LNCaP clone FGC (cell line): ENCODE data around the gene PIP4K2A.

ENCODE experiments used
- DNase-seq: peaks from one replicate; pipeline ENCODE4 v3.0.0-alpha.2; 2011; ENCODE audit warnings: low read depth
- H3K4me3 ChIP-seq: 2 replicates; pipeline ENCODE4 v1.5.1; 2011; ENCODE audit warnings: mild to moderate bottlenecking, low read depth, low read length, control low read depth
- TF ChIP-seq, protein P1 (sequence below): IDR thresholded peaks from 2 replicates; pipeline ENCODE4 v1.5.1; 2012; ENCODE audit warnings: mild to moderate bottlenecking; ENCODE audit not compliant: control insufficient read depth, insufficient read depth; ENCODE audit errors: extremely low read depth

The PIP4K2A gene

DNA sequence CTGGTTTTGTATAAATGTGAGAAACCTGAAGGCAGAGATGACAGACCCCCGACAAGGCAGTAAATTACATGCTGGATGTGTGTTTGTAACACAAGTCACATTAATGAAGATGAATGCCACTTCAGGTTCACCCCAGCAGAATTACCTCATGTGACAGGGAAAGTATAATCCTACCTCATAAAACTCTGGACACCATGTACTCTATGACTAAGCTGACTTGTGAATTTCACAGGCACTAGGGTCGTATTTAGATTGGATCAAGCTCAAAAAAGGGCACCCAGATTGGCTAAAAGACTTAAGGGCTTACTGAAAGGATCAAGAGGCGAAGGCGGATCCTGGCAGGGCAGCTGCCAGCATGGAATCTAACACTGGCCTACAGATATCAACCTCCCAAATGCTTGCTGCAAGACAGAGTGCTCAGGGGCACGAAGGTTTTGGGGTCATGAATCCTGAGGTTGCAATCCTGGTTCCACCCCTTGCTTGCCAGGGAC lies 161.4 kb downstream of the PIP4K2A start:
- H3K4me3 ChIP-seq, result no peak overlapping the region
- TF ChIP-seq, protein P1, sequence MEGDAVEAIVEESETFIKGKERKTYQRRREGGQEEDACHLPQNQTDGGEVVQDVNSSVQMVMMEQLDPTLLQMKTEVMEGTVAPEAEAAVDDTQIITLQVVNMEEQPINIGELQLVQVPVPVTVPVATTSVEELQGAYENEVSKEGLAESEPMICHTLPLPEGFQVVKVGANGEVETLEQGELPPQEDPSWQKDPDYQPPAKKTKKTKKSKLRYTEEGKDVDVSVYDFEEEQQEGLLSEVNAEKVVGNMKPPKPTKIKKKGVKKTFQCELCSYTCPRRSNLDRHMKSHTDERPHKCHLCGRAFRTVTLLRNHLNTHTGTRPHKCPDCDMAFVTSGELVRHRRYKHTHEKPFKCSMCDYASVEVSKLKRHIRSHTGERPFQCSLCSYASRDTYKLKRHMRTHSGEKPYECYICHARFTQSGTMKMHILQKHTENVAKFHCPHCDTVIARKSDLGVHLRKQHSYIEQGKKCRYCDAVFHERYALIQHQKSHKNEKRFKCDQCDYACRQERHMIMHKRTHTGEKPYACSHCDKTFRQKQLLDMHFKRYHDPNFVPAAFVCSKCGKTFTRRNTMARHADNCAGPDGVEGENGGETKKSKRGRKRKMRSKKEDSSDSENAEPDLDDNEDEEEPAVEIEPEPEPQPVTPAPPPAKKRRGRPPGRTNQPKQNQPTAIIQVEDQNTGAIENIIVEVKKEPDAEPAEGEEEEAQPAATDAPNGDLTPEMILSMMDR, result no peak
- peak; percentile 84 for DNase-seq

DNA sequence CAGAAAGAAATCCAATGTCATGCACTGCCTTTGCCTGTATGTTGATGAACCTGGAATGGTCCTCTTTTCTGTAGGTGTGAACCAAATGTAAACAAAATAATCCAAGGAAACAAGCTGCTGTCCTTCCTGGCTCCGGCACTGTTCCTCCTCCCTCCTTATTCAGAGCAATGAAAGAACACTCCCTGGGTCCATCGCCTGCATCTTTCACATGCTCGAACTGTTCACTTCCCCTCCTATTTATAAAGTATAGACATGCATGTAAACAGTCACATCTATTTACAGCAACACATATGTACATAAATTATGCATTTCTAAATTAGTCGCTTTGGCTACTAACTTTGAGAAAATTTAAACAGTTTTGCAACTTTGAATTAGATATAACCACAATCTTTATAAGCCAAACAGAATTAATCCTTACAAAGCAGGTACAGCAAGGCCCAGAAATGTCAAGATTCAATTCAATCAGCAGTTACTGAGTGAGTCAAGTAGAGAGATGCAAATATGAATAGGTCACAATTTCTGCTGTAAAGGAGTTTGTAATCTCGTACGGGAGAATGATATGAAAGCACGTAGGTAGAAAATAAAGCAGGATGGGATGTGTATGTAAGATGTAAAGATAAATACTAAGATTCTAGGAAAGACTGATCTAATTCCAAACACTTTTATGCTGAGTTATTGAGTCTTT lies 162.6 kb downstream of the PIP4K2A start:
- no peak for DNase-seq
- no peak overlapping the region for H3K4me3 ChIP-seq
- TF ChIP-seq, protein P1, result no peak

GRCh38 chr10:22550732-22551131 lies 163.6 kb downstream of the PIP4K2A start:
- TF ChIP-seq, protein P1, result peak; percentile 27; the same call in 1 of the 2 replicates
- no peak for DNase-seq
- H3K4me3 ChIP-seq, result no peak overlapping the region

DNA sequence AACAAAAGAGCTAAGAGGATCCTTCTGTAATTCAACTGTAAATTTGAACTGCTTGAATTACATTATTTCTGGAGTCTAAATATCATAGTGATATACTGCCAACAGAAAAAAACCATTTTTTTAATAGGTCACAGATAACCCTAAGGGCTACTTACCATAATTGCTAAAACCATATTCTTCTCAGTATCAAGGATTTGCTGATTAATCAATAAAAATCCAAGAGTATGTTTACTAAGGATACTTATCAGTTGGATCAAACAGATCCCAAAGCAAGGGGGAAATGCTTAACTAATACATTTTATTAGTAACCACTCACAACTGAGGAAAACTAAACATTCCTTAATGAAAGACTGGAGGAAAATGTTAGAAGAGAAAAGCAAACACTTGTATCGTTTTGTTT lies 166.0 kb downstream of the PIP4K2A start:
- TF ChIP-seq, protein P1, result no peak
- DNase-seq, result no peak
- no peak overlapping the region for H3K4me3 ChIP-seq

DNA sequence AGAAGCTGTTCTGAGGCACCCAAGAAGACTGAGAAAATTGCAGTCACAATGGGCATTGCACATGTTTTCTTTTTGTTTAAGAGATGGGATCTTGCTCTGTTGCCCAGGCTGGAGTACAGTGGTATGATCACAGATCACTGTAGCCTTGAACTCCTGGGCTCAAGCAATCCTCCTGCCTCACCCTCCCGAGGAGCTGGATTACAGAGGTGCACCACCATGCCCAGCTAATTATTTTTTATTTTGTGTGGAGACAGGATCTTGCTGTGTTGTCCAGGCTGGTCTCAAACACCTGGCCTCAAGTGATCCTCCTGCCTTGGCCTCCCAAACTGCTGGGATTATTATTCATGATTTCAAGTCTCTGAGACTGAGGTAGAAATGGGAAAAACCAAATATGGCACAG lies 168.7 kb downstream of the PIP4K2A start:
- no peak overlapping the region for H3K4me3 ChIP-seq
- DNase-seq, result no peak
- TF ChIP-seq, protein P1, result no peak

DNA sequence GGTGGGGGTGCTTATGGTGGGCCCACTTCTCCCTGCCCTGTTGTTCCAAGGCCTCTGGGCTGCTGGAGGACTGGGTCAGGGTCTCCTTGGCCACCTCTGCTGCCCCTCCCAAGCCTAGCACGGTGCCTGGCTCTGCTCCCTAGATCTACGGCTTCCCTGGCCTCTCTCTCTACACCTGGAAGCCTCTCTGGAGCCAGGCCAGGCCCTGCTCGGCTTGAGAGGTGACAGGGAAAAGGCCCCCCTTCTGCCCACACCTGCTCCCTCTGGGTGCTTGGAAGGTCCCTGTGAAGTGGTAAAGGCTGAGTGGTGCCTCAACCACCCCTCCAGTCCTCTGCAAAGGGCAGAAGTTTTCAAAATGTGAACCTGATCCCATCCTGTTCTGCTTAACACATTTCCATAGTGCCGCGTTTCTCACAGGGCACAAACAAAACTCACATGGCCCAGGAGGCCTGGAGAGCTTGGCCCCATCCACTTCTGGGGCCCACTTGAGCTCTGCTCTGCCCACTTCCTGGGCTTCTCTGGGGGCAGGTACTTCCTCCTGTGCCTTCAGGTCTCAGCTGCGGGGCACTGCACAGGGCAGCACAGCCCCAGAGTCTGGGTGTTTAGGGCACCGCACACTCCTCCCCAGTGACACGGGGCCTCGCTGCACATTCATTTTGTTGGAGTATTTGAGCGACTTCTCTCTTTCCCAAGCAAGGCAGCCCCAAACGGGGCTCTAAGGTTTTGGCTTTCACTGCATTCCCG lies 169.9 kb downstream of the PIP4K2A start:
- TF ChIP-seq, protein P1, result no peak
- H3K4me3 ChIP-seq, result no peak overlapping the region
- DNase-seq, result no peak
